ENCODE results near the gene ADAMTS12. TPM values are rescaled to one million over a fixed set of nuclear protein-coding genes. Genes with fewer than 3 reads are reported as not detected.

ADAMTS12 gene
- total RNA-seq, 1 experiment from 2014 or later = 1.2 TPM

DNA sequence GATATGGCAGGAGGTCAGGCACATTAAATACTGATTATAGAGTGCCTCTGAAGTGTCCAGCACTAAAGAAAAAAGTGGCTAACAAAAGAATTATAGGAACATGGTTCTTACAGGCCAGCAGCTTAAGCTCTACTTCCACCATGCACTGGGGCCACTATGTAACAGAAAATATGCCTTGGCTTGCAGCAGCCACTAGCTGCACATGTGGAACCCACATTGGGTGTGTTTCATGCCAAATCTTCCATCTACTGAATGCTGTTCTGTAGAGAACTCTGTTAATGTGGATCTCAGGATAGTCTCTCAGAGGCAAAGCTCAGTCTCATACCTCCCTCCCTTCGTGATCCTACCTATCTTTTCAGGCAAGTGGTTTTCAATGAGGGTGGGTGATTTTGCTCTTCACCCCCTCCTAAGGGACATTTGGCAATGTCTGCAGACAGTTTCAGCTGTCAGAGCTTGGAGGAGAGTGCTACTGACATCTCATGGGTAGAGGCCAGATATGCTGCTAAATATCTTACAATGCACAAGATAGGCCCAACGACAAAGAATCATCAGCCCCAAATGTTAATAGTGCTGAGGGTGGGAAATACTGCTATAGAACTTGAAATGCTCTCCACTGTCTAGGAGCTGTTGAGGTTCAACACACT, 232.1 kb downstream of the ADAMTS12 start:
- intact Hi-C loops (cut with micrococcal nuclease; ENCODE audit: unreplicated experiment) = no loop called here
- Mint-ChIP-seq H3K27me3 (ENCODE audit: unreplicated experiment) (no peaks in the 10 kb centered on the region), H3K4me1 (ENCODE audit: low read depth, unreplicated experiment) (no peaks in the 10 kb centered on the region), H3K4me3 (ENCODE audit: low read depth, unreplicated experiment) (no peak overlapping the region), H3K36me3 (ENCODE audit: insufficient read depth, unreplicated experiment) (no peaks in the 10 kb centered on the region), H3K27ac (ENCODE audit: unreplicated experiment) (no peak overlapping the region), H3K9me3 (ENCODE audit: low read depth, unreplicated experiment) (peaks cover 6% of the 10 kb centered on the region)
- DNase-seq = no peak
- CTCF ChIA-PET = no interaction called here
- TF ChIP-seq CTCF (IDR thresholded peaks at IDR 0.05; ENCODE audit: unreplicated experiment) = no peak
- BruUV-seq (replicated peaks) = no TSS peak

DNA sequence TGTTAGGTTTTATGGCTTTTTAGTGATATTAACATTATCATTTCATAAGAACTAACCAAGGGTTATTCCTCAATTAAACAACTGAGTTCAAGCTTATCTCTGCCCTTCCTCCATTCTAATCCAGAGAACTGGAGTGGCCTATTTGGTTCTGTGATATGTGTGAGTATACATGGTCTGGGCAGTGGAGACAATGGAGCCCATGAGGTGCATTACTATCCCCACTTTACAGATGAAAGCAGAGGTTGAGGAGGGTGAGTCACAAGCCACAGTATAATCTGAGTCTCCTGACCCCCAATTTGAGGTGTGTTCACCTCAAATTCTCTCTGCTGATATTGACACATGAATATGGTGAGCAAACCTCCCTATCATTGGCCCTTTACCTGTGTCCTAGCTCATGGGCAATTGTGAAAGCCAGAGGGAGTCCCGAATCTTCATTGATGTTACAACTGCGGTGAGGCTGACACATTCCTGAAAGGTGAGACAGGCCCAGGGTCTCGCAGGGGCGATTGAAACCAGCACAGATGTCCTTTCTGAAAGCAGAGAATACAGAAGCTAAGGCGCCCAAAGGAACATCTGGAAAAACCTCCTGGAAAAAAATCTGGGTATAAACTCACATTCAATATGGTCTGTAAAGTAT, 233.9 kb downstream of the ADAMTS12 start:
- no peaks in the 10 kb centered on the region for H3K27me3 Mint-ChIP-seq (ENCODE audit: unreplicated experiment)
- no peak for DNase-seq
- CTCF ChIA-PET = no interaction called here
- intact Hi-C loops (cut with micrococcal nuclease; ENCODE audit: unreplicated experiment) = no loop called here
- peaks cover 2% of the 10 kb centered on the region for H3K9me3 Mint-ChIP-seq (ENCODE audit: low read depth, unreplicated experiment)
- TF ChIP-seq CTCF (IDR thresholded peaks at IDR 0.05; ENCODE audit: unreplicated experiment) = no peak
- no TSS peak for BruUV-seq (replicated peaks)
- no peaks in the 10 kb centered on the region for H3K4me1 Mint-ChIP-seq (ENCODE audit: low read depth, unreplicated experiment)
- H3K27ac Mint-ChIP-seq (ENCODE audit: unreplicated experiment) = no peak overlapping the region
- H3K4me3 Mint-ChIP-seq (ENCODE audit: low read depth, unreplicated experiment) = no peak overlapping the region
- no peaks in the 10 kb centered on the region for H3K36me3 Mint-ChIP-seq (ENCODE audit: insufficient read depth, unreplicated experiment)

DNA sequence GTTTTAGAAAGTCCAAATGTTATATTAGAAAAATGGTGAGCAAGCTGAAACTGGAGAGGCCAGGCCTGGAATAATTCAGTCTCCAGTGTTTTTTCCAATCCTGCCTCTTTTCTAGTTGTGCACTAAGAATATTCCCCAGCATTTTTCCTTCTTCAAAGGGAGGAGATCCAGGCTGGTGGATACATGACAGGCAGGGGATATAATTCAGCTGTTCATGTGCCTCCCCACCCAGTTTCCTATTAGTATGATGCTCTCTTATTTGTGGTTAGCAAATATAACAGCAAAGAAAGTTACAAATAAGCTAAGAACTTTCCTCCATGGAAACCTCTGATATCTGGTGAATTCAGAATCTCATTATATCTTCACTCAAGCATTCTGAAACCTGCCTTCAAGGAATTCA, 234.6 kb downstream of the ADAMTS12 start:
- Mint-ChIP-seq H3K4me3 (ENCODE audit: low read depth, unreplicated experiment) (no peak overlapping the region), H3K9me3 (ENCODE audit: low read depth, unreplicated experiment) (no peaks in the 10 kb centered on the region), H3K4me1 (ENCODE audit: low read depth, unreplicated experiment) (no peaks in the 10 kb centered on the region), H3K36me3 (ENCODE audit: insufficient read depth, unreplicated experiment) (no peaks in the 10 kb centered on the region), H3K27me3 (ENCODE audit: unreplicated experiment) (no peaks in the 10 kb centered on the region), H3K27ac (ENCODE audit: unreplicated experiment) (no peak overlapping the region)
- no peak for TF ChIP-seq CTCF (IDR thresholded peaks at IDR 0.05; ENCODE audit: unreplicated experiment)
- intact Hi-C loops (cut with micrococcal nuclease; ENCODE audit: unreplicated experiment) = no loop called here
- CTCF ChIA-PET = no interaction called here
- no peak for DNase-seq
- no TSS peak for BruUV-seq (replicated peaks)

GRCh38 chr5:33650911-33651310, 240.9 kb downstream of the ADAMTS12 start:
- DNase-seq = no peak
- no peak overlapping the region for H3K4me3 Mint-ChIP-seq (ENCODE audit: low read depth, unreplicated experiment)
- H3K27me3 Mint-ChIP-seq (ENCODE audit: unreplicated experiment) = no peaks in the 10 kb centered on the region
- no TSS peak for BruUV-seq (replicated peaks)
- intact Hi-C loops (cut with micrococcal nuclease; ENCODE audit: unreplicated experiment) = no loop called here
- no peaks in the 10 kb centered on the region for H3K9me3 Mint-ChIP-seq (ENCODE audit: low read depth, unreplicated experiment)
- CTCF ChIA-PET = no interaction called here
- H3K27ac Mint-ChIP-seq (ENCODE audit: unreplicated experiment) = no peak overlapping the region
- H3K4me1 Mint-ChIP-seq (ENCODE audit: low read depth, unreplicated experiment) = no peaks in the 10 kb centered on the region
- H3K36me3 Mint-ChIP-seq (ENCODE audit: insufficient read depth, unreplicated experiment) = no peaks in the 10 kb centered on the region
- TF ChIP-seq CTCF (IDR thresholded peaks at IDR 0.05; ENCODE audit: unreplicated experiment) = no peak

Data from Calu3 (cell line).